Fibroblast of mammary gland (primary cell): ENCODE measurements around the gene TAL2.
"Not testable (repeated sequence)": the region's sequence is repeated elsewhere in the genome, so short reads cannot be mapped to it uniquely, and the experiment has no call there.

Experiments
- DNase-seq: peaks from one replicate; pipeline ENCODE4 v3.0.0-alpha.2; 2010; ENCODE audit warnings: low read depth
- H3K4me3 ChIP-seq: 2 replicates; pipeline ENCODE4 v1.5.1; 2011; ENCODE audit warnings: low read depth, mild to moderate bottlenecking, low read length, moderate library complexity; ENCODE audit not compliant: control insufficient read depth
- CTCF ChIP-seq: conservative IDR thresholded peaks from 2 replicates; pipeline ENCODE4 v1.5.1; 2011; ENCODE audit warnings: low read depth, low read length, inconsistent platforms; ENCODE audit not compliant: control insufficient read depth, insufficient read depth

Gene TAL2

GRCh38 chr9:105700668-105701067 lies 38.4 kb downstream of the TAL2 start:
- no peak for TF ChIP-seq CTCF
- no peak for DNase-seq
- H3K4me3 ChIP-seq: no peak overlapping the region

GRCh38 chr9:105701145-105701544 lies 38.9 kb downstream of the TAL2 start:
- no peak overlapping the region for H3K4me3 ChIP-seq

GRCh38 chr9:105702207-105702606 lies 40.0 kb downstream of the TAL2 start:
- no peak for TF ChIP-seq CTCF
- no peak overlapping the region for H3K4me3 ChIP-seq
- DNase-seq: no peak

More at GRCh38 chr9:105701145-105701544, 38.9 kb downstream of the TAL2 start:
- no peak for TF ChIP-seq CTCF
- no peak for DNase-seq

- H3K4me3 ChIP-seq, DNase-seq: not testable (repeated sequence)
Measured at GRCh38 chr9:105703638-105704037, 41.4 kb downstream of the TAL2 start.

- H3K4me3 ChIP-seq: no peak overlapping the region
- TF ChIP-seq CTCF: no peak
- no peak for DNase-seq
Measured at GRCh38 chr9:105706156-105706555, 43.9 kb downstream of the TAL2 start.

- DNase-seq: no peak
- no peak for TF ChIP-seq CTCF
- H3K4me3 ChIP-seq: no peak overlapping the region
Measured at GRCh38 chr9:105708405-105708804, 46.1 kb downstream of the TAL2 start.

- no peak for TF ChIP-seq CTCF
- no peak for DNase-seq
- H3K4me3 ChIP-seq: no peak overlapping the region
Measured at GRCh38 chr9:105710638-105711037, 48.4 kb downstream of the TAL2 start.

GRCh38 chr9:105711867-105712266 lies 49.6 kb downstream of the TAL2 start:
- no peak for TF ChIP-seq CTCF
- no peak for DNase-seq
- H3K4me3 ChIP-seq: no peak overlapping the region
